ENCODE data around the gene DCAF7. TPM values are rescaled to one million over a fixed set of nuclear protein-coding genes. Genes with fewer than 3 reads are reported as not detected.

Gene DCAF7
- total RNA-seq, 2 experiments from 2014 or later: 11.3 to 11.9 TPM

- Mint-ChIP-seq H3K27ac (no peak overlapping the region), H3K4me1 (ENCODE audit: low read depth) (peaks cover 35% of the 10 kb centered on the region), H3K27me3 (no peaks in the 10 kb centered on the region), H3K4me3 (no peak overlapping the region), H3K9me3 (no peaks in the 10 kb centered on the region), H3K36me3 (ENCODE audit: low read depth) (peaks cover 69% of the 10 kb centered on the region)
- ChIA-PET POLR2A (interaction anchor here (2.0 kb wide), 1 partner anchor 54 kb away, joined by 9 read pairs; no protein-coding TSS in a partner anchor), CTCF (no interaction called here)
- Histone ChIP-seq H3K9me3 (ENCODE audit: control insufficient read depth in 1 of 2, insufficient read depth in 1 of 2, low read length in 2 of 2) (no peaks in the 10 kb centered on the region), H3K27ac (ENCODE audit: low read depth in 1 of 2, low read length in 2 of 2) (no peak overlapping the region), H3K4me1 (ENCODE audit: insufficient read depth, low read length) (peaks cover 10% of the 10 kb centered on the region), H3K4me3 (ENCODE audit: low read length) (no peak overlapping the region), H3K36me3 (ENCODE audit: insufficient read depth, low read length) (peaks cover 46% of the 10 kb centered on the region), H3K27me3 (ENCODE audit: control insufficient read depth in 1 of 2, insufficient read depth in 2 of 2, low read length in 2 of 2) (no peaks in the 10 kb centered on the region)
- ATAC-seq (ENCODE audit: poor library complexity): no peak
- DNase-seq: no peak
- TF ChIP-seq, protein P1, sequence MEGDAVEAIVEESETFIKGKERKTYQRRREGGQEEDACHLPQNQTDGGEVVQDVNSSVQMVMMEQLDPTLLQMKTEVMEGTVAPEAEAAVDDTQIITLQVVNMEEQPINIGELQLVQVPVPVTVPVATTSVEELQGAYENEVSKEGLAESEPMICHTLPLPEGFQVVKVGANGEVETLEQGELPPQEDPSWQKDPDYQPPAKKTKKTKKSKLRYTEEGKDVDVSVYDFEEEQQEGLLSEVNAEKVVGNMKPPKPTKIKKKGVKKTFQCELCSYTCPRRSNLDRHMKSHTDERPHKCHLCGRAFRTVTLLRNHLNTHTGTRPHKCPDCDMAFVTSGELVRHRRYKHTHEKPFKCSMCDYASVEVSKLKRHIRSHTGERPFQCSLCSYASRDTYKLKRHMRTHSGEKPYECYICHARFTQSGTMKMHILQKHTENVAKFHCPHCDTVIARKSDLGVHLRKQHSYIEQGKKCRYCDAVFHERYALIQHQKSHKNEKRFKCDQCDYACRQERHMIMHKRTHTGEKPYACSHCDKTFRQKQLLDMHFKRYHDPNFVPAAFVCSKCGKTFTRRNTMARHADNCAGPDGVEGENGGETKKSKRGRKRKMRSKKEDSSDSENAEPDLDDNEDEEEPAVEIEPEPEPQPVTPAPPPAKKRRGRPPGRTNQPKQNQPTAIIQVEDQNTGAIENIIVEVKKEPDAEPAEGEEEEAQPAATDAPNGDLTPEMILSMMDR (IDR thresholded peaks at IDR 0.05): no peak
- intact Hi-C loops (cut with DNase I, micrococcal nuclease): no loop called here
Measured at GRCh38 chr17:63640038-63640437, 89.8 kb downstream of the DCAF7 start.

DNA sequence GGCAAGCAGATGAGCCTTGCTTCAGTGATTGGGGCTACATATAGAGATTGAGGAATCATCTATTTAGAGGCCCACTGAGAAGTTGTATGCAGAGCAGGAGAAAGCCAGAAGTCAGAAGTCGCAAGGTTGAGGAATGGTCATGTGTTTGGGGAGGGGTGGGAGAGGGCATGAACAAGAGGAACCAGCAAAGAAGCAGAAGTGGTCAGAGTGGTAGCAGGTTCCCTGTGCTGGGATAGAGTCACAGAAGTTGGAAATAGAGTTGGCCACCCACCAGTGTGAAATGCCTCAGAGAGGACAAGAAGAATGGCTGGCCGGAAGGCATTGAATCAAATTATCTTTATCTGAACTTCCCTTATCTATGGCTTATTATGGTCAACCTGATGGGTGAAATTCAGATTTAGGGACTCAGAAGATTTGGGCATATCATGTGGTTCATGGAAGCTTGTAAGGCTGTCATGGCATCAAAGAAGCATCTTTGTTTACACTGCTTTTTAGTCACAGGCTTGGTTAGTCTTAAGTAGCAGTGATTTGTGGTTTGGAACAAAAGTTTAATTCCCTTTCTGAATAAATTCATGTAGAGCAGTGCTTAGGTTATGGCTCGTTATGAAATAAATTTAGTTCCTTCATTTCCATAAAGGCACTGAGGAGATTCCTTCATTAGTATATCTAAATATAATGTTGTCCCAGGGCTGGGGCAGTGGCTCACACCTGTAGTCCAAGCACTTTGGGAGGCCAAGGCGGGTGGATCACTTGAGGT lies 91.6 kb downstream of the DCAF7 start:
- TF ChIP-seq, protein P1 (IDR thresholded peaks at IDR 0.05): no peak
- H3K9me3 ChIP-seq (ENCODE audit: control insufficient read depth in 1 of 2, insufficient read depth in 1 of 2, low read length in 2 of 2): no peaks in the 10 kb centered on the region
- H3K4me1 ChIP-seq (ENCODE audit: insufficient read depth, low read length): peaks cover 12% of the 10 kb centered on the region
- DNase-seq: peak in 3 of 14 experiments; percentile 29 to 66 (median 57)
- no peak overlapping the region for H3K27ac ChIP-seq (ENCODE audit: low read depth in 1 of 2, low read length in 2 of 2)
- ChIA-PET POLR2A (no interaction called here), CTCF (no interaction called here)
- peaks cover 46% of the 10 kb centered on the region for H3K36me3 ChIP-seq (ENCODE audit: insufficient read depth, low read length)
- peak; percentile 21 for ATAC-seq (ENCODE audit: poor library complexity)
- Mint-ChIP-seq H3K4me1 (ENCODE audit: low read depth) (peaks cover 29% of the 10 kb centered on the region), H3K9me3 (no peaks in the 10 kb centered on the region), H3K36me3 (ENCODE audit: low read depth) (peaks cover 69% of the 10 kb centered on the region), H3K27me3 (no peaks in the 10 kb centered on the region), H3K27ac (no peak overlapping the region), H3K4me3 (no peak overlapping the region)
- H3K27me3 ChIP-seq (ENCODE audit: control insufficient read depth in 1 of 2, insufficient read depth in 2 of 2, low read length in 2 of 2): no peaks in the 10 kb centered on the region
- H3K4me3 ChIP-seq (ENCODE audit: low read length): no peak overlapping the region
- intact Hi-C loops (cut with DNase I, micrococcal nuclease): no loop called here

Other genes starting within 250 kb of the DCAF7 start
- gene CYB561, start 104.2 kb upstream of the DCAF7 start, total RNA-seq: 10 to 100 TPM; 17.4 to 18.1 TPM
- gene ACE, start 73.4 kb upstream of the DCAF7 start, total RNA-seq: 10 to 100 TPM in 1 of 2 experiments, 1 to 10 TPM in 1; 7.4 to 10.2 TPM
- not detected for gene KCNH6, start 27.1 kb upstream of the DCAF7 start, total RNA-seq
- 10 to 100 TPM; 11.3 to 13.2 TPM for gene TACO1, start 50.4 kb downstream of the DCAF7 start, total RNA-seq
- gene MAP3K3, start 71.9 kb downstream of the DCAF7 start, total RNA-seq: 10 to 100 TPM; 75.8 to 78.1 TPM
- gene LIMD2, start 149.6 kb downstream of the DCAF7 start, total RNA-seq: 100 to 1,000 TPM; 711 to 727 TPM
- 10 to 100 TPM; 50.9 to 51.0 TPM for gene STRADA, start 191.3 kb downstream of the DCAF7 start, total RNA-seq
- gene CCDC47, start 223.1 kb downstream of the DCAF7 start, total RNA-seq: 10 to 100 TPM; 31.0 to 31.3 TPM
- 100 to 1,000 TPM; 112 to 117 TPM for gene DDX42, start 223.7 kb downstream of the DCAF7 start, total RNA-seq